HepG2 (cell line): ENCODE data around the gene PSMD6. TPM values are rescaled to one million over a fixed set of nuclear protein-coding genes. Genes with fewer than 3 reads are reported as not detected.

ENCODE experiments used
- ATAC-seq: fragments of 200-7000 bp; cut with Tn5 transposase; 3 replicates; pipeline ENCODE4 v1.9.1; 2020; ENCODE audit warnings: mild to moderate bottlenecking, moderate library complexity
- BruUV-seq: library from RNA; stranded (reverse); fragments of 400-500 nt; replicated peaks from 2 replicates; lab custom pipeline; 2021; lab: Mats Ljungman, UMichigan
- CTCF ChIA-PET: fragments of 300-600 bp; formaldehyde crosslinking; extraction: SDS; loops from one replicate; lab custom pipeline; 2021; ENCODE audit warnings: low total read pairs, inconsistent platforms, low intra/inter-chr PET ratio; lab: Yijun Ruan, JAX
- POLR2A ChIA-PET: fragments of 350-600 bp; sonication (Branson Sonifier 250); formaldehyde crosslinking; loops from one replicate; lab custom pipeline; 2020; ENCODE audit warnings: antibody characterized with exemption, inconsistent platforms; lab: Yijun Ruan, JAX
- DNase-seq: peaks from one replicate; pipeline ENCODE4 v3.0.0-alpha.2; 2015; ENCODE audit warnings: low spot score
- FAIRE-seq: peaks from 3 replicates; lab custom pipeline; 2011; peaks lifted over from hg19 to GRCh38; lab: Jason Lieb, UNC
- H2AFZ ChIP-seq: one replicate; pipeline ENCODE4 v1.6.1; 2011; ENCODE audit warnings: low read length, inconsistent platforms
- H3K27ac ChIP-seq: fragments of 300-600 bp; 3 replicates; pipeline ENCODE4 v1.8.0; 2011; ENCODE audit warnings: mixed run types, mild to moderate bottlenecking, mixed read lengths, low read length, inconsistent platforms; ENCODE audit not compliant: insufficient read depth; ENCODE audit errors: extremely low read length
- H3K27me3 ChIP-seq, 2 experiments: fragments of 200-600 bp in 1 of 2; 2 replicates in 1 of 2; 3 replicates in 1 of 2; pipeline versions ENCODE4 v1.6.0 to v1.8.0; 2011; ENCODE audit warnings: low read length in 2 of 2, mild to moderate bottlenecking in 2 of 2, moderate library complexity in 2 of 2, inconsistent platforms in 1 of 2; ENCODE audit not compliant: insufficient read depth in 2 of 2, control insufficient read depth in 1 of 2
- H3K36me3 ChIP-seq, 2 experiments: fragments of 200-600 bp in 1 of 2; replicated peaks in 1 of 2; 2 replicates in 1 of 2; 3 replicates in 1 of 2; pipeline versions ENCODE4 v1.5.1 to v1.8.0; 2011; ENCODE audit warnings: low read length in 2 of 2, inconsistent platforms in 1 of 2; ENCODE audit not compliant: insufficient read depth in 2 of 2, control insufficient read depth in 1 of 2
- H3K4me1 ChIP-seq: 2 replicates; pipeline ENCODE4 v1.5.1; 2012; ENCODE audit warnings: low read length, inconsistent platforms; ENCODE audit not compliant: insufficient read depth
- H3K4me2 ChIP-seq: 2 replicates; pipeline ENCODE4 v1.6.0; 2011; ENCODE audit warnings: low read depth, low read length, inconsistent platforms
- H3K4me3 ChIP-seq, 3 experiments: fragments of 200-600 bp in 1 of 3; sonication (generic), shearing (Covaris generic) in 1 of 3; replicated peaks in 1 of 3; 2 replicates each; pipeline ENCODE4 v1.5.1; 2011 to 2016; ENCODE audit warnings: low read length in 3 of 3, inconsistent platforms in 2 of 3, low read depth in 2 of 3, mild to moderate bottlenecking in 2 of 3, control low read depth in 1 of 3, mixed read lengths in 1 of 3; ENCODE audit not compliant: insufficient read depth in 1 of 3
- H3K79me2 ChIP-seq: one replicate; pipeline ENCODE4 v1.6.1; 2011; ENCODE audit warnings: low read length, inconsistent platforms; ENCODE audit not compliant: insufficient read depth
- H3K9ac ChIP-seq: 2 replicates; pipeline ENCODE4 v1.6.0; 2011; ENCODE audit warnings: mild to moderate bottlenecking, low read depth, low read length, inconsistent platforms; ENCODE audit not compliant: insufficient read depth
- H3K9me3 ChIP-seq: 2 replicates; pipeline ENCODE4 v1.5.1; 2012; ENCODE audit warnings: mild to moderate bottlenecking, low read length
- H4K20me1 ChIP-seq: 2 replicates; pipeline ENCODE4 v1.6.0; 2011; ENCODE audit warnings: inconsistent platforms, mild to moderate bottlenecking, low read length, moderate library complexity; ENCODE audit not compliant: insufficient read depth
- CHD2 ChIP-seq: IDR thresholded peaks from 2 replicates; pipeline ENCODE4 v1.6.1; 2011; ENCODE audit warnings: low read depth, low read length, improper control_type of control experiment
- MAFF ChIP-seq: IDR thresholded peaks from 2 replicates; pipeline ENCODE4 v1.6.1; 2011; ENCODE audit warnings: low read depth, low read length, improper control_type of control experiment
- MAFK ChIP-seq, 2 experiments: IDR thresholded peaks in 1 of 2; conservative IDR thresholded peaks in 1 of 2; 2 replicates each; pipeline ENCODE4 v1.6.1; 2011; ENCODE audit warnings: improper control_type of control experiment in 2 of 2, low read length in 2 of 2
- NCOA2 ChIP-seq: sonication (generic); formaldehyde crosslinking; IDR thresholded peaks from 2 replicates; pipeline ENCODE4 v1.8.0; 2022; ENCODE audit warnings: inconsistent platforms
- RBM22 ChIP-seq: fragments of 200-400 bp; formaldehyde crosslinking; optimal IDR thresholded peaks from 2 replicates; pipeline ENCODE3; 2017; ENCODE audit warnings: mild to moderate bottlenecking, low read length, moderate library complexity
- SRSF9 ChIP-seq: fragments of 200-400 bp; formaldehyde crosslinking; IDR thresholded peaks from 2 replicates; pipeline ENCODE4 v1.6.1; 2018; ENCODE audit warnings: borderline replicate concordance, mild to moderate bottlenecking, low read depth, low read length; ENCODE audit not compliant: insufficient read depth, poor library complexity, severe bottlenecking
- ZIK1 ChIP-seq: sonication (generic); formaldehyde crosslinking; IDR thresholded peaks from 2 replicates; pipeline ENCODE4 v1.5.0; 2020; ENCODE audit warnings: mild to moderate bottlenecking, low read depth, missing genetic modification reagents, borderline replicate concordance
- ZNF816 ChIP-seq: sonication (generic); formaldehyde crosslinking; IDR thresholded peaks from 2 replicates; pipeline ENCODE4 v1.8.0; 2022; ENCODE audit warnings: missing genetic modification reagents, mild to moderate bottlenecking, borderline replicate concordance
- WGBS: methylation state at CpG from one replicate; pipeline ENCODE4 v1.1.6; 2017; ENCODE audit warnings: low lambda C conversion rate; 5-methylcytosine and 5-hydroxymethylcytosine counted together
- in situ Hi-C: cut with HindIII; loops from 2 replicates; pipeline ENCODE4 v1.10.0; 2017; ENCODE audit warnings: low pct_unique_long_range_greater_than_20kb; ENCODE audit not compliant: extremely low pct_ligation_motif_present
- intact Hi-C: fragments of 100-400 bp; cut with micrococcal nuclease; formaldehyde crosslinking; loops from one replicate; pipeline ENCODE4 v1.10.0; 2022; ENCODE audit not compliant: unreplicated experiment
- polyA plus RNA-seq, 8 experiments: library from polyadenylated mRNA; depleted of rRNA in 3 of 8; stranded (reverse) in 7 of 8; unstranded in 1 of 8; fragments of >200 nt; fragmentation: Illumina TruSeq in 4 of 8; extraction: Trizol in 4 of 8; gene quantifications; 2 replicates each; pipeline versions ENCODE4 v1.2.1 to v1.2.3, GENCODE V29; 2011 to 2016; ENCODE audit warnings: low read depth in 4 of 8, missing spikeins in 1 of 8, mixed read lengths in 1 of 8; ENCODE audit not compliant: insufficient read depth in 1 of 8
- total RNA-seq, 5 experiments: library from RNA; depleted of rRNA; stranded (reverse); fragments of >200 nt; fragmentation: Illumina TruSeq; extraction: Trizol; gene quantifications; 2 replicates each; pipeline ENCODE4 v1.2.3, GENCODE V29; 2016; ENCODE audit warnings: low read depth in 1 of 5
- TF ChIP-seq, protein P1 (sequence below): sonication (generic); formaldehyde crosslinking; IDR thresholded peaks from 2 replicates; pipeline ENCODE4 v1.8.1; 2023; ENCODE audit warnings: missing genetic modification reagents, inconsistent platforms, borderline replicate concordance
- TF ChIP-seq, protein P2 (sequence below): sonication (generic); formaldehyde crosslinking; IDR thresholded peaks from 2 replicates; pipeline ENCODE4 v1.4.0; 2020; ENCODE audit warnings: missing genetic modification reagents

Gene PSMD6
- total and polyA plus RNA-seq, 2 of the 13 experiments (the other 11 are each of a cell fraction or from before 2014, with no cell fraction given): 36.8 to 117 TPM

DNA sequence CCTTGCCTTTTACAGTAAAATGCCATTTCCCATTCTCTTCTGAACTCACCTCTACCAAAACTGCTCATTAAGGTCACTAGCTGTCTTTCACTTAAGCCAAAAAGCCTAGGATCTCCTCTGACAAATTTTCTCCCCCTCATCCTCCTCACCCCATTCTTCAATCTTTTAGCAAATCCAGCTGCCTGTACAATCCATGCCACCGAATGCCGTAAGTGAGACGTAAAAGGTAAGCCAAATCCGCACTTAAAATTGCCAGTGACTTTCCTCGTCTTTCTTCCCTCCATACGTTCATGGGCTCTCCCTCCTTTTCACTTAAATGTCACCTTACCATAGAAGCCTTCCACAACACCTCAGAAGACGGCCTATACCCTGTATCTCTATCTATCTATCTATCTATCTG is 13.8 kb downstream of the PSMD6 start:
- ATAC-seq: no peak

DNA sequence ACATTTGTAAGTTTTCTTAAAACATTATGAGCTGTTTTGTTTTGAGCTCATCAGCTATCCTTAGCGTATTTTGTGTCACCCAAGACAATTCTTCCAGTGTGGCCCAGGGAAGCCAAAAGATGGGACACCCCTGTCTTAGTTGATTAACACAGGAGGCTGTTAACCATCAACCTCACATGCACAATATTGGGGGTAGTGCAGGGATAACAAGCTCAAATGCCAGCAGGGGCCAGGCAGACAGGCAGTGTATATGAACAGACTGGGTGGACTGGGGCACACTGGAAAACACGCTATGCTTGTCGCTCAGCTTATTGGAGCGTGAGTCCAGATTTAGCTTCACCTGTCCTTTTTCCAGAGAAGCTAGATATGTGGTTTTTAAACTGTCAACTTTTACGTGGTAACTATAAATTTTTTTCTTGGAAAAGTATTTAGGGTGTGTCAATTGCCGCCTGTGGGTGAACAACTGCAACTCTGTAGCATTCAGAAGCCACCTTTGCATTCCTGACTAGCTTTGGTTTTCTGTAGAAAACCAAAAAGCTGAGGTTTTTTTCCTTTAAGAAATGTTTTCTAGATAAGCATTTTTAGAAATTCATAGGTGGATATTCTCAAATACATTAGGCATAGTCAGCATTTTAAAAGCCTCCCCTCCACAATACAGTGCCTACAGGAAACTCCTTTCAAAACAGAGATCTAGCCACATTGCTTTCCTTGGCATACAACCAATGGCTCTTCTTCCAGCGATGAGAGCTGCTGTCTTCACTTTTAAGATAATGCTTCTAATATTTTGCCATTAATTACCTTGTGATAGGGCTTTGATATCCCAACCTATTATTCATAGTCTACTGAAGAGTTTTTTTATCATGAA is 14.6 kb downstream of the PSMD6 start:
- no peak overlapping the region for H3K9ac ChIP-seq
- H3K4me2 ChIP-seq: no peak overlapping the region
- no peak overlapping the region for H3K4me3 ChIP-seq
- CTCF ChIA-PET: no interaction called here
- H4K20me1 ChIP-seq: no peaks in the 10 kb centered on the region
- POLR2A ChIA-PET: no interaction called here
- ATAC-seq: peak; percentile 30; the same call in 2 of the 3 replicates
- no peak overlapping the region for H3K27ac ChIP-seq
- intact Hi-C loops: no loop called here
- no TSS peak for BruUV-seq
- WGBS: 96% methylated on average over 7 of the region's 7 CpGs
- no peak for DNase-seq
- FAIRE-seq: no peak
- in situ Hi-C loops: no loop called here
- no peaks in the 10 kb centered on the region for H3K4me1 ChIP-seq
- no peaks in the 10 kb centered on the region for H3K27me3 ChIP-seq
- no peak overlapping the region for H2AFZ ChIP-seq
- peaks cover 17 to 93% of the 10 kb centered on the region in 2 experiments for H3K36me3 ChIP-seq
- no peak for TF ChIP-seq NCOA2 (CRISPR knock-in tag)
- no peak for TF ChIP-seq SRSF9
- peak; percentile 78 to 93 for TF ChIP-seq MAFK (conservative IDR thresholded peaks at IDR 0.05 in 1 of 2, IDR thresholded peaks at IDR 0.05 in 1 of 2; ENCODE audit: low read length in 2 of 2)
- peak; percentile 90 for TF ChIP-seq MAFF
- TF ChIP-seq, protein P1, sequence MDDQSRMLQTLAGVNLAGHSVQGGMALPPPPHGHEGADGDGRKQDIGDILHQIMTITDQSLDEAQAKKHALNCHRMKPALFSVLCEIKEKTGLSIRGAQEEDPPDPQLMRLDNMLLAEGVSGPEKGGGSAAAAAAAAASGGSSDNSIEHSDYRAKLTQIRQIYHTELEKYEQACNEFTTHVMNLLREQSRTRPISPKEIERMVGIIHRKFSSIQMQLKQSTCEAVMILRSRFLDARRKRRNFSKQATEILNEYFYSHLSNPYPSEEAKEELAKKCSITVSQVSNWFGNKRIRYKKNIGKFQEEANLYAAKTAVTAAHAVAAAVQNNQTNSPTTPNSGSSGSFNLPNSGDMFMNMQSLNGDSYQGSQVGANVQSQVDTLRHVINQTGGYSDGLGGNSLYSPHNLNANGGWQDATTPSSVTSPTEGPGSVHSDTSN (CRISPR knock-in tag): no peak
- TF ChIP-seq RBM22: peak; percentile 65
- TF ChIP-seq, all 625 proteins: peak for 3
- Histone ChIP-seq H3K9me3 (no peaks in the 10 kb centered on the region), H3K79me2 (no peaks in the 10 kb centered on the region)

More for the DNA sequence above, 13.8 kb downstream of the PSMD6 start:
- H3K4me2 ChIP-seq: no peak overlapping the region
- no peak overlapping the region for H3K9ac ChIP-seq
- CTCF ChIA-PET: no interaction called here
- H2AFZ ChIP-seq: no peak overlapping the region
- intact Hi-C loops: no loop called here
- no peaks in the 10 kb centered on the region for H4K20me1 ChIP-seq
- no peaks in the 10 kb centered on the region for H3K9me3 ChIP-seq
- WGBS: 97% methylated on average over 7 of the region's 7 CpGs
- in situ Hi-C loops: no loop called here
- POLR2A ChIA-PET: no interaction called here
- H3K27ac ChIP-seq: no peak overlapping the region
- H3K4me3 ChIP-seq: no peak overlapping the region
- H3K27me3 ChIP-seq: no peaks in the 10 kb centered on the region
- FAIRE-seq: no peak
- no peak for DNase-seq
- no peaks in the 10 kb centered on the region for H3K4me1 ChIP-seq
- TF ChIP-seq ZNF816 (CRISPR knock-in tag) (no peak), CHD2 (no peak), ZIK1 (no peak), RBM22 (peak; percentile 87)
- TF ChIP-seq, protein P2, sequence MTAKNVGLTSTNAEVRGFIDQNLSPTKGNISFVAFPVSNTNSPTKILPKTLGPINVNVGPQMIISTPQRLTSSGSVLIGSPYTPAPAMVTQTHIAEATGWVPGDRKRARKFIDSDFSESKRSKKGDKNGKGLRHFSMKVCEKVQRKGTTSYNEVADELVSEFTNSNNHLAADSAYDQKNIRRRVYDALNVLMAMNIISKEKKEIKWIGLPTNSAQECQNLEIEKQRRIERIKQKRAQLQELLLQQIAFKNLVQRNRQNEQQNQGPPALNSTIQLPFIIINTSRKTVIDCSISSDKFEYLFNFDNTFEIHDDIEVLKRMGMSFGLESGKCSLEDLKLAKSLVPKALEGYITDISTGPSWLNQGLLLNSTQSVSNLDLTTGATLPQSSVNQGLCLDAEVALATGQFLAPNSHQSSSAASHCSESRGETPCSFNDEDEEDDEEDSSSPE (CRISPR knock-in tag): no peak
- H3K36me3 ChIP-seq: peaks cover 19 to 95% of the 10 kb centered on the region in 2 experiments
- BruUV-seq: no TSS peak
- peaks cover 2% of the 10 kb centered on the region for H3K79me2 ChIP-seq
